Measurements from ENCODE around the gene PICK1.

The PICK1 gene

DNA sequence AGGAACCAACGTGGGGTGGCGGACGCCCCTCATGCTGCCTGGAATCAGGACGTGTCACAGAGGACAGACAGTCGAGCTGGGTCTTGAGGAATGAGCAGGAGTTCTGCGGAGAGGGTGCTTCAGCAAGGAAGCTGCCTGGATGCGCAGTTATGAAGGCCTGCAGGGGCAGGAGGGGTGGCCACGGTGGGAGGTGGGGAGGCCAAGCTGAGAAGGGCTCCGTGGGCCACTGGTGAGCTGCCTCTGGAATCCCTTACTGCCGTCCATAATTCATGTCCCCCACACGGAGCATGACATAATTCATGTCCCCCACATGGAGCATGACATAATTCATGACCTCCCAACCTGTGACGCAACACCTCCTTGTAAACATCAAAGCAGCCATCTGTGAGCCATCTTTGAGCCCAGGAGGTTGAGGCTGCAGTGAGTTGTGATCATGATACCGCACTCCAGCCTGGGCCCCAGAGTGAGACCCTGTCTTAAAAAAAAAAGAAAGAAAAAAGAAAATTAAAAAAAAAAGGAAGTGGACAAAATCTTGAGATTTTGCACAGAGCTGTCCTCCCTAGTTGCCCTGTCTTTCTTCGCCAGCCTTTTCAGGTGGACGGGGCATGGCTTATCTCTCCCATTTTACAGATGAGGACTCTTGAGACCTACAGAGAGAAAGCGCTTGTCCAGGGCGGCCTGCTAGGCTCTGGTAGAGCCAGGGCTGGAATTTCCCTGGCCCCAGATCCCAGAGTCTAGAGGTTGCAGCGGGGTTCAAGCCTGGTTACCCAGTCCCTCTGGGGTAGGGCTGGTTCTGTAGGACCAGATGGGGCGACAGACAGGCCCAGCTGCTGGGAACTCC, 24.3 kb upstream of the PICK1 start (continued):
- TF ChIP-seq, protein P1, sequence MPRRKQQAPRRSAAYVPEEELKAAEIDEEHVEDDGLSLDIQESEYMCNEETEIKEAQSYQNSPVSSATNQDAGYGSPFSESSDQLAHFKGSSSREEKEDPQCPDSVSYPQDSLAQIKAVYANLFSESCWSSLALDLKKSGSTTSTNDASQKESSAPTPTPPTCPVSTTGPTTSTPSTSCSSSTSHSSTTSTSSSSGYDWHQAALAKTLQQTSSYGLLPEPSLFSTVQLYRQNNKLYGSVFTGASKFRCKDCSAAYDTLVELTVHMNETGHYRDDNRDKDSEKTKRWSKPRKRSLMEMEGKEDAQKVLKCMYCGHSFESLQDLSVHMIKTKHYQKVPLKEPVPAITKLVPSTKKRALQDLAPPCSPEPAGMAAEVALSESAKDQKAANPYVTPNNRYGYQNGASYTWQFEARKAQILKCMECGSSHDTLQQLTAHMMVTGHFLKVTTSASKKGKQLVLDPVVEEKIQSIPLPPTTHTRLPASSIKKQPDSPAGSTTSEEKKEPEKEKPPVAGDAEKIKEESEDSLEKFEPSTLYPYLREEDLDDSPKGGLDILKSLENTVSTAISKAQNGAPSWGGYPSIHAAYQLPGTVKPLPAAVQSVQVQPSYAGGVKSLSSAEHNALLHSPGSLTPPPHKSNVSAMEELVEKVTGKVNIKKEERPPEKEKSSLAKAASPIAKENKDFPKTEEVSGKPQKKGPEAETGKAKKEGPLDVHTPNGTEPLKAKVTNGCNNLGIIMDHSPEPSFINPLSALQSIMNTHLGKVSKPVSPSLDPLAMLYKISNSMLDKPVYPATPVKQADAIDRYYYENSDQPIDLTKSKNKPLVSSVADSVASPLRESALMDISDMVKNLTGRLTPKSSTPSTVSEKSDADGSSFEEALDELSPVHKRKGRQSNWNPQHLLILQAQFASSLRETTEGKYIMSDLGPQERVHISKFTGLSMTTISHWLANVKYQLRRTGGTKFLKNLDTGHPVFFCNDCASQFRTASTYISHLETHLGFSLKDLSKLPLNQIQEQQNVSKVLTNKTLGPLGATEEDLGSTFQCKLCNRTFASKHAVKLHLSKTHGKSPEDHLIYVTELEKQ (tag by site-specific recombination; IDR thresholded peaks at IDR 0.05; ENCODE audit: borderline replicate concordance): peak; percentile 91
- TF ChIP-seq KLF9 (tag by site-specific recombination; IDR thresholded peaks at IDR 0.05; ENCODE audit: low read depth): no peak
- TF ChIP-seq ZNF692 (tag by site-specific recombination; IDR thresholded peaks at IDR 0.05): peak; percentile 90
- no peak for TF ChIP-seq PBX3 (CRISPR knock-in tag; IDR thresholded peaks at IDR 0.05)
- TF ChIP-seq ZNF561 (tag by site-specific recombination; IDR thresholded peaks at IDR 0.05; ENCODE audit: borderline replicate concordance): no peak
- no peak for TF ChIP-seq ZNF530 (tag by site-specific recombination; IDR thresholded peaks at IDR 0.05; ENCODE audit: low read depth)
- TF ChIP-seq ZNF2 (tag by site-specific recombination; IDR thresholded peaks at IDR 0.05): peak; percentile 71; the same call in 1 of the 2 replicates
- no peak for TF ChIP-seq ZNF174 (tag by site-specific recombination; IDR thresholded peaks at IDR 0.05)
- no peak for TF ChIP-seq SETDB1 (IDR thresholded peaks at IDR 0.05; ENCODE audit: insufficient read length, low read length)
- TF ChIP-seq KLF1 (tag by site-specific recombination; IDR thresholded peaks at IDR 0.05): no peak
- TF ChIP-seq, protein P2, sequence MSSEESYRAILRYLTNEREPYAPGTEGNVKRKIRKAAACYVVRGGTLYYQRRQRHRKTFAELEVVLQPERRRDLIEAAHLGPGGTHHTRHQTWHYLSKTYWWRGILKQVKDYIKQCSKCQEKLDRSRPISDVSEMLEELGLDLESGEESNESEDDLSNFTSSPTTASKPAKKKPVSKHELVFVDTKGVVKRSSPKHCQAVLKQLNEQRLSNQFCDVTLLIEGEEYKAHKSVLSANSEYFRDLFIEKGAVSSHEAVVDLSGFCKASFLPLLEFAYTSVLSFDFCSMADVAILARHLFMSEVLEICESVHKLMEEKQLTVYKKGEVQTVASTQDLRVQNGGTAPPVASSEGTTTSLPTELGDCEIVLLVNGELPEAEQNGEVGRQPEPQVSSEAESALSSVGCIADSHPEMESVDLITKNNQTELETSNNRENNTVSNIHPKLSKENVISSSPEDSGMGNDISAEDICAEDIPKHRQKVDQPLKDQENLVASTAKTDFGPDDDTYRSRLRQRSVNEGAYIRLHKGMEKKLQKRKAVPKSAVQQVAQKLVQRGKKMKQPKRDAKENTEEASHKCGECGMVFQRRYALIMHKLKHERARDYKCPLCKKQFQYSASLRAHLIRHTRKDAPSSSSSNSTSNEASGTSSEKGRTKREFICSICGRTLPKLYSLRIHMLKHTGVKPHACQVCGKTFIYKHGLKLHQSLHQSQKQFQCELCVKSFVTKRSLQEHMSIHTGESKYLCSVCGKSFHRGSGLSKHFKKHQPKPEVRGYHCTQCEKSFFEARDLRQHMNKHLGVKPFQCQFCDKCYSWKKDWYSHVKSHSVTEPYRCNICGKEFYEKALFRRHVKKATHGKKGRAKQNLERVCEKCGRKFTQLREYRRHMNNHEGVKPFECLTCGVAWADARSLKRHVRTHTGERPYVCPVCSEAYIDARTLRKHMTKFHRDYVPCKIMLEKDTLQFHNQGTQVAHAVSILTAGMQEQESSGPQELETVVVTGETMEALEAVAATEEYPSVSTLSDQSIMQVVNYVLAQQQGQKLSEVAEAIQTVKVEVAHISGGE (tag by site-specific recombination; conservative IDR thresholded peaks at IDR 0.05; ENCODE audit: low read depth): no peak
- TF ChIP-seq, protein P3, sequence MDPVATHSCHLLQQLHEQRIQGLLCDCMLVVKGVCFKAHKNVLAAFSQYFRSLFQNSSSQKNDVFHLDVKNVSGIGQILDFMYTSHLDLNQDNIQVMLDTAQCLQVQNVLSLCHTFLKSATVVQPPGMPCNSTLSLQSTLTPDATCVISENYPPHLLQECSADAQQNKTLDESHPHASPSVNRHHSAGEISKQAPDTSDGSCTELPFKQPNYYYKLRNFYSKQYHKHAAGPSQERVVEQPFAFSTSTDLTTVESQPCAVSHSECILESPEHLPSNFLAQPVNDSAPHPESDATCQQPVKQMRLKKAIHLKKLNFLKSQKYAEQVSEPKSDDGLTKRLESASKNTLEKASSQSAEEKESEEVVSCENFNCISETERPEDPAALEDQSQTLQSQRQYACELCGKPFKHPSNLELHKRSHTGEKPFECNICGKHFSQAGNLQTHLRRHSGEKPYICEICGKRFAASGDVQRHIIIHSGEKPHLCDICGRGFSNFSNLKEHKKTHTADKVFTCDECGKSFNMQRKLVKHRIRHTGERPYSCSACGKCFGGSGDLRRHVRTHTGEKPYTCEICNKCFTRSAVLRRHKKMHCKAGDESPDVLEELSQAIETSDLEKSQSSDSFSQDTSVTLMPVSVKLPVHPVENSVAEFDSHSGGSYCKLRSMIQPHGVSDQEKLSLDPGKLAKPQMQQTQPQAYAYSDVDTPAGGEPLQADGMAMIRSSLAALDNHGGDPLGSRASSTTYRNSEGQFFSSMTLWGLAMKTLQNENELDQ (tag by site-specific recombination; IDR thresholded peaks at IDR 0.05; ENCODE audit: low read depth): no peak
- TF ChIP-seq ZNF366 (tag by site-specific recombination; conservative IDR thresholded peaks at IDR 0.05): peak; percentile 49; the same call in 1 of the 2 replicates
- no peak for TF ChIP-seq ZNF544 (tag by site-specific recombination; IDR thresholded peaks at IDR 0.05)
- TF ChIP-seq ZNF645 (tag by site-specific recombination; IDR thresholded peaks at IDR 0.05): no peak
- TF ChIP-seq ZNF311 (tag by site-specific recombination; IDR thresholded peaks at IDR 0.05; ENCODE audit: borderline replicate concordance): no peak
- TF ChIP-seq ZNF292 (tag by site-specific recombination; IDR thresholded peaks at IDR 0.05; ENCODE audit: borderline replicate concordance, low read depth): no peak
- no peak for TF ChIP-seq ZNF341 (tag by site-specific recombination; IDR thresholded peaks at IDR 0.05; ENCODE audit: low read depth)
- TF ChIP-seq, protein P4, sequence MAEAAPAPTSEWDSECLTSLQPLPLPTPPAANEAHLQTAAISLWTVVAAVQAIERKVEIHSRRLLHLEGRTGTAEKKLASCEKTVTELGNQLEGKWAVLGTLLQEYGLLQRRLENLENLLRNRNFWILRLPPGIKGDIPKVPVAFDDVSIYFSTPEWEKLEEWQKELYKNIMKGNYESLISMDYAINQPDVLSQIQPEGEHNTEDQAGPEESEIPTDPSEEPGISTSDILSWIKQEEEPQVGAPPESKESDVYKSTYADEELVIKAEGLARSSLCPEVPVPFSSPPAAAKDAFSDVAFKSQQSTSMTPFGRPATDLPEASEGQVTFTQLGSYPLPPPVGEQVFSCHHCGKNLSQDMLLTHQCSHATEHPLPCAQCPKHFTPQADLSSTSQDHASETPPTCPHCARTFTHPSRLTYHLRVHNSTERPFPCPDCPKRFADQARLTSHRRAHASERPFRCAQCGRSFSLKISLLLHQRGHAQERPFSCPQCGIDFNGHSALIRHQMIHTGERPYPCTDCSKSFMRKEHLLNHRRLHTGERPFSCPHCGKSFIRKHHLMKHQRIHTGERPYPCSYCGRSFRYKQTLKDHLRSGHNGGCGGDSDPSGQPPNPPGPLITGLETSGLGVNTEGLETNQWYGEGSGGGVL (tag by site-specific recombination; IDR thresholded peaks at IDR 0.05): peak; percentile 93
- TF ChIP-seq ZNF112 (tag by site-specific recombination; IDR thresholded peaks at IDR 0.05): no peak
- TF ChIP-seq ZNF24 (tag by site-specific recombination; IDR thresholded peaks at IDR 0.05): peak; percentile 94
- TF ChIP-seq ZNF76 (tag by site-specific recombination; IDR thresholded peaks at IDR 0.05; ENCODE audit: borderline replicate concordance, low read depth): peak; percentile 46; the same call in 1 of the 2 replicates
- no peak for TF ChIP-seq ZNF214 (tag by site-specific recombination; IDR thresholded peaks at IDR 0.05; ENCODE audit: borderline replicate concordance)
